GM23338 (cell line): ENCODE measurements around the gene MT1A. TPM values are rescaled to one million over a fixed set of nuclear protein-coding genes. Genes with fewer than 3 reads are reported as not detected.

Source experiments
- ATAC-seq: fragments of 200-7000 bp; cut with Tn5 transposase; 3 replicates; pipeline ENCODE4 v1.9.1; 2020
- DNase-seq: peaks from one replicate; pipeline ENCODE4 v3.0.0-alpha.2; 2015; ENCODE audit warnings: low spot score
- H2AFZ ChIP-seq: fragments of 200-600 bp; sonication (generic); 2 replicates; pipeline ENCODE4 v1.8.0; 2016; ENCODE audit warnings: antibody characterized with exemption, mild to moderate bottlenecking, moderate library complexity
- H3F3A ChIP-seq: fragments of 200-600 bp; sonication (generic); replicated peaks from 2 replicates; pipeline ENCODE4 v1.8.0; 2017; ENCODE audit warnings: antibody characterized with exemption, mixed run types, low read depth
- H3K27ac ChIP-seq: fragments of 200-600 bp; sonication (generic); 2 replicates; pipeline ENCODE4 v1.6.1; 2016; ENCODE audit warnings: low read depth
- H3K27me3 ChIP-seq: fragments of 200-600 bp; sonication (generic); 2 replicates; pipeline ENCODE4 v1.8.0; 2016; ENCODE audit warnings: mild to moderate bottlenecking, mixed run types, moderate library complexity; ENCODE audit not compliant: insufficient read depth
- H3K36me3 ChIP-seq: fragments of 200-600 bp; sonication (generic); 2 replicates; pipeline ENCODE4 v1.8.0; 2016; ENCODE audit warnings: mild to moderate bottlenecking; ENCODE audit not compliant: insufficient read depth
- H3K4me1 ChIP-seq: fragments of 200-600 bp; sonication (generic); 2 replicates; pipeline ENCODE4 v1.8.0; 2016; ENCODE audit warnings: mild to moderate bottlenecking, moderate library complexity; ENCODE audit not compliant: insufficient read depth
- H3K4me2 ChIP-seq: fragments of 200-600 bp; sonication (generic); 2 replicates; pipeline ENCODE4 v1.7.1; 2017; ENCODE audit warnings: mixed run types
- H3K4me3 ChIP-seq: fragments of 200-600 bp; sonication (generic); 2 replicates; pipeline ENCODE4 v1.6.1; 2016; ENCODE audit warnings: mixed run types
- H3K79me2 ChIP-seq: fragments of 200-600 bp; sonication (generic); replicated peaks from 2 replicates; pipeline ENCODE4 v1.8.0; 2017; ENCODE audit warnings: mild to moderate bottlenecking; ENCODE audit not compliant: insufficient read depth
- H3K9me2 ChIP-seq: fragments of 200-600 bp; sonication (generic); 2 replicates; pipeline ENCODE4 v1.8.0; 2017; ENCODE audit not compliant: insufficient read depth
- H4K20me1 ChIP-seq: fragments of 200-600 bp; sonication (generic); replicated peaks from 2 replicates; pipeline ENCODE4 v1.8.0; 2017; ENCODE audit warnings: mild to moderate bottlenecking; ENCODE audit not compliant: insufficient read depth
- H3K27ac Mint-ChIP-seq: 2 replicates; pipeline ENCODE4 v1.8.0; 2020; ENCODE audit warnings: inconsistent platforms, mild to moderate bottlenecking, moderate library complexity, mixed read lengths
- H3K27me3 Mint-ChIP-seq: 3 replicates; pipeline ENCODE4 v1.8.0; 2022; ENCODE audit warnings: low read depth, mild to moderate bottlenecking, moderate library complexity, mixed read lengths, inconsistent platforms; ENCODE audit not compliant: insufficient read depth, poor library complexity
- H3K36me3 Mint-ChIP-seq: 3 replicates; pipeline ENCODE4 v1.8.0; 2021; ENCODE audit warnings: low read depth, mild to moderate bottlenecking, inconsistent platforms, moderate library complexity, mixed read lengths
- H3K4me1 Mint-ChIP-seq: 3 replicates; pipeline ENCODE4 v1.8.0; 2020; ENCODE audit warnings: mild to moderate bottlenecking, inconsistent platforms, mixed read lengths
- H3K4me3 Mint-ChIP-seq: 3 replicates; pipeline ENCODE4 v1.8.0; 2021; ENCODE audit warnings: moderate library complexity, mild to moderate bottlenecking, inconsistent platforms, mixed read lengths
- H3K9me3 Mint-ChIP-seq: 3 replicates; pipeline ENCODE4 v1.8.0; 2020; ENCODE audit warnings: moderate library complexity, mild to moderate bottlenecking, inconsistent platforms, mixed read lengths
- CREB1 ChIP-seq: fragments of 250-450 bp; sonication (Bioruptor Pico); IDR thresholded peaks from 2 replicates; pipeline ENCODE4 v1.5.0; 2020; ENCODE audit warnings: low read depth, mild to moderate bottlenecking, moderate library complexity
- EZH2 ChIP-seq: fragments of 200-600 bp; sonication (generic); IDR thresholded peaks from one replicate; pipeline ENCODE4 v1.8.0; 2017; ENCODE audit warnings: antibody characterized with exemption, mild to moderate bottlenecking, low read depth; ENCODE audit not compliant: unreplicated experiment
- EZH2phosphoT487 ChIP-seq: fragments of 200-600 bp; sonication (generic); IDR thresholded peaks from one replicate; pipeline ENCODE4 v1.8.1; 2018; ENCODE audit warnings: antibody characterized with exemption; ENCODE audit not compliant: unreplicated experiment
- NANOG ChIP-seq: IDR thresholded peaks from 2 replicates; pipeline ENCODE4 v1.6.1; 2016; ENCODE audit warnings: antibody characterized with exemption, borderline replicate concordance
- POLR2AphosphoS5 ChIP-seq: IDR thresholded peaks from 2 replicates; pipeline ENCODE4 v1.6.1; 2016; ENCODE audit warnings: antibody characterized with exemption, low read depth
- ZNF114 ChIP-seq: fragments of 250-450 bp; sonication (Bioruptor Pico); IDR thresholded peaks from 2 replicates; pipeline ENCODE4 v1.5.0; 2020; ENCODE audit warnings: mild to moderate bottlenecking, moderate library complexity
- long read RNA-seq: library from polyadenylated mRNA; unstranded; transcript quantifications from one replicate; pipeline ENCODE4 v2.0.0, GENCODE V29; 2020; ENCODE audit not compliant: unreplicated experiment
- polyA plus RNA-seq: library from polyadenylated mRNA; unstranded; fragments of >200 nt; fragmentation: Nextera tagmentation; extraction: Ambion mirVana; gene quantifications from 2 replicates; pipeline ENCODE4 v1.2.1, GENCODE V29; 2016
- total RNA-seq: library from RNA; depleted of rRNA; stranded (reverse); fragments of >200 nt; shearing (Covaris generic); gene quantifications from 2 replicates; pipeline ENCODE4 v1.2.3, GENCODE V29; 2014; rRNA removed

The MT1A gene
- total RNA-seq (not detected in 2 replicates), polyA plus RNA-seq (1.6 and 2.5 TPM in 2 replicates)
- long read RNA-seq, partial matches to known transcripts: 0 of 1 reads
- long read RNA-seq, other reads (novel, unspliced or antisense): 0 of 1 reads

GRCh38 chr16:56637814-56638750 is at the start of gene MT1A:
Gene MT1A (plus strand): TSS chr16:56638666. CDS start chr16:56638739, 73 bp downstream.
- Mint-ChIP-seq H3K9me3 (no peaks in the 10 kb centered on the region; the same call in 2 of the 3 replicates), H3K36me3 (no peaks in the 10 kb centered on the region; the same call in 2 of the 3 replicates), H3K27ac (no peak within 1 kb of the TSS), H3K4me1 (peaks cover 38% of the 10 kb centered on the region), H3K4me3 (peak within 1 kb of the TSS; percentile 66), H3K27me3 (peaks cover 99% of the 10 kb centered on the region)
- no peak for TF ChIP-seq NANOG
- TF ChIP-seq EZH2phosphoT487: peak; percentile 81
- TF ChIP-seq EZH2: peak; percentile 84
- H3K27ac ChIP-seq: no peak within 1 kb of the TSS
- peak within 1 kb of the TSS; percentile 77 for H3K4me2 ChIP-seq
- H3K4me3 ChIP-seq: peak within 1 kb of the TSS; percentile 57
- H3K36me3 ChIP-seq: no peaks in the 10 kb centered on the region; the same call in 1 of the 2 replicates
- H3K4me1 ChIP-seq: peaks cover 13% of the 10 kb centered on the region; the same call in 1 of the 2 replicates
- H3K9me2 ChIP-seq: no peaks in the 10 kb centered on the region
- H3K79me2 ChIP-seq: no peaks in the 10 kb centered on the region
- peaks cover 8% of the 10 kb centered on the region for H4K20me1 ChIP-seq
- DNase-seq (peak; percentile 79), ATAC-seq (peak; percentile 50)
- H3K27me3 ChIP-seq: peaks cover 100% of the 10 kb centered on the region
- peaks cover 11% of the 10 kb centered on the region; the same call in 1 of the 2 replicates for H3F3A ChIP-seq
- 0 out of 2 replicates have a peak within 1 kb of the TSS, but pooled peaks have one; percentile 63 for H2AFZ ChIP-seq

GRCh38 chr16:56588781-56589140 is 49.7 kb upstream of the MT1A start:
- ATAC-seq: peak; percentile 13; the same call in 2 of the 3 replicates
- H2AFZ ChIP-seq: no peak overlapping the region
- H3K4me3 Mint-ChIP-seq: peak overlapping the region; percentile 74

GRCh38 chr16:56589141-56590039 is 49.1 kb upstream of the MT1A start, which contains the start of gene MT3:
Gene MT3 (plus strand): TSS chr16:56589528. CDS start chr16:56589591, 63 bp downstream.
- H3K4me3 Mint-ChIP-seq: peak within 1 kb of the TSS; percentile 74
- no peaks in the 10 kb centered on the region for H3K36me3 ChIP-seq
- no peaks in the 10 kb centered on the region for H3K36me3 Mint-ChIP-seq
- H3K4me2 ChIP-seq: peak within 1 kb of the TSS; percentile 96
- peak; percentile 87 for DNase-seq
- H3K9me3 Mint-ChIP-seq: no peaks in the 10 kb centered on the region
- ATAC-seq: peak; percentile 93
- peak within 1 kb of the TSS; percentile 99 for H2AFZ ChIP-seq
- peaks cover 72% of the 10 kb centered on the region for H3K27me3 ChIP-seq
- H3K27ac Mint-ChIP-seq: no peak within 1 kb of the TSS
- H3K4me1 ChIP-seq: no peaks in the 10 kb centered on the region
- H3K79me2 ChIP-seq: no peaks in the 10 kb centered on the region
- peaks cover 53% of the 10 kb centered on the region for H3K27me3 Mint-ChIP-seq
- H3K9me2 ChIP-seq: no peaks in the 10 kb centered on the region
- peaks cover 10% of the 10 kb centered on the region for H3K4me1 Mint-ChIP-seq
- H3F3A ChIP-seq: no peaks in the 10 kb centered on the region
- H3K4me3 ChIP-seq: peak within 1 kb of the TSS; percentile 71
- H3K27ac ChIP-seq: no peak within 1 kb of the TSS
- no peaks in the 10 kb centered on the region for H4K20me1 ChIP-seq
- TF ChIP-seq CREB1 (CRISPR knock-in tag): no peak
- no peak for TF ChIP-seq ZNF114 (CRISPR knock-in tag)

More at GRCh38 chr16:56588781-56589140, 49.7 kb upstream of the MT1A start:
- Histone ChIP-seq H3K36me3 (no peaks in the 10 kb centered on the region), H4K20me1 (no peaks in the 10 kb centered on the region), H3K4me1 (no peaks in the 10 kb centered on the region), H3F3A (no peaks in the 10 kb centered on the region), H3K4me3 (peak overlapping the region; percentile 71), H3K27ac (no peak overlapping the region), H3K9me2 (no peaks in the 10 kb centered on the region), H3K4me2 (peak overlapping the region; percentile 96), H3K27me3 (peaks cover 71% of the 10 kb centered on the region), H3K79me2 (no peaks in the 10 kb centered on the region)
- no peak for DNase-seq
- Mint-ChIP-seq H3K27ac (no peak overlapping the region), H3K4me1 (peaks cover 10% of the 10 kb centered on the region), H3K27me3 (peaks cover 58% of the 10 kb centered on the region), H3K9me3 (no peaks in the 10 kb centered on the region), H3K36me3 (no peaks in the 10 kb centered on the region)
- TF ChIP-seq EZH2: peak; percentile 15
- no peak for TF ChIP-seq CREB1 (CRISPR knock-in tag)
- no peak for TF ChIP-seq POLR2AphosphoS5
